MM.1S (cell line): ENCODE results near the gene CLIC5.

Experiments
- DNase-seq: peaks from one replicate; pipeline ENCODE4 v3.0.0-alpha.2; 2015
- H2AFZ ChIP-seq: fragments of 300-600 bp; sonication (generic); 2 replicates; pipeline ENCODE4 v1.6.0; 2016; ENCODE audit warnings: antibody characterized with exemption, low read length
- H3F3A ChIP-seq: fragments of 300-600 bp; sonication (generic); 2 replicates; pipeline ENCODE4 v1.6.1; 2016; ENCODE audit warnings: mild to moderate bottlenecking, antibody characterized with exemption, low read length, moderate library complexity, mixed read lengths; ENCODE audit not compliant: insufficient read depth
- H3K27ac ChIP-seq: fragments of 300-600 bp; sonication (generic); 2 replicates; pipeline ENCODE4 v1.5.1; 2016; ENCODE audit warnings: mild to moderate bottlenecking, low read length
- H3K27me3 ChIP-seq: fragments of 300-600 bp; sonication (generic); replicated peaks from 2 replicates; pipeline ENCODE4 v1.6.0; 2016; ENCODE audit warnings: low read length; ENCODE audit not compliant: insufficient read depth
- H3K36me3 ChIP-seq: fragments of 300-600 bp; sonication (generic); replicated peaks from 2 replicates; pipeline ENCODE4 v1.6.1; 2016; ENCODE audit warnings: mild to moderate bottlenecking, low read length, mixed read lengths; ENCODE audit not compliant: insufficient read depth
- H3K4me1 ChIP-seq: fragments of 300-600 bp; sonication (generic); 2 replicates; pipeline ENCODE4 v1.6.1; 2016; ENCODE audit warnings: low read length, mixed read lengths
- H3K4me2 ChIP-seq: fragments of 300-600 bp; sonication (generic); 2 replicates; pipeline ENCODE4 v1.6.0; 2016; ENCODE audit warnings: low read depth, low read length
- H3K4me3 ChIP-seq: fragments of 300-600 bp; sonication (generic); 2 replicates; pipeline ENCODE4 v1.5.1; 2016; ENCODE audit warnings: low read length, mixed read lengths
- H3K79me2 ChIP-seq: fragments of 300-600 bp; sonication (generic); 2 replicates; pipeline ENCODE4 v1.6.1; 2016; ENCODE audit warnings: mixed run types, low read length, mixed read lengths
- H3K9ac ChIP-seq: fragments of 300-600 bp; sonication (generic); 2 replicates; pipeline ENCODE4 v1.6.1; 2016; ENCODE audit warnings: low read length, mixed read lengths
- H3K9me2 ChIP-seq: fragments of 300-600 bp; sonication (generic); replicated peaks from 2 replicates; pipeline ENCODE4 v1.6.1; 2016; ENCODE audit warnings: mild to moderate bottlenecking, low read length, mixed read lengths; ENCODE audit not compliant: insufficient read depth
- H3K9me3 ChIP-seq: fragments of 300-600 bp; sonication (generic); replicated peaks from 2 replicates; pipeline ENCODE4 v1.6.1; 2016; ENCODE audit warnings: mild to moderate bottlenecking, low read length, mixed read lengths; ENCODE audit not compliant: insufficient read depth
- H4K20me1 ChIP-seq: fragments of 300-600 bp; sonication (generic); 2 replicates; pipeline ENCODE4 v1.6.1; 2016; ENCODE audit warnings: mild to moderate bottlenecking, low read length, moderate library complexity, mixed read lengths; ENCODE audit not compliant: insufficient read depth
- CTCF ChIP-seq: fragments of 300-600 bp; sonication (generic); IDR thresholded peaks from 2 replicates; pipeline ENCODE4 v1.5.1; 2016; ENCODE audit warnings: antibody characterized with exemption, low read length, mixed read lengths
- EZH2 ChIP-seq: fragments of 300-600 bp; sonication (generic); optimal IDR thresholded peaks from 2 replicates; pipeline ENCODE3; 2017; ENCODE audit warnings: low read depth, mild to moderate bottlenecking, antibody characterized with exemption, low read length, mixed read lengths
- EZH2phosphoT487 ChIP-seq: fragments of 300-600 bp; sonication (generic); IDR thresholded peaks from 2 replicates; pipeline ENCODE4 v1.6.1; 2018; ENCODE audit warnings: antibody characterized with exemption, low read length

The CLIC5 gene

GRCh38 chr6:46061497-46061896, 45.8 kb upstream of the CLIC5 start:
- Histone ChIP-seq H3K36me3 (no peaks in the 10 kb centered on the region), H4K20me1 (no peaks in the 10 kb centered on the region), H3K27ac (no peak overlapping the region), H3K9me2 (no peaks in the 10 kb centered on the region), H3K9ac (no peak overlapping the region), H3K27me3 (no peaks in the 10 kb centered on the region), H3F3A (no peaks in the 10 kb centered on the region), H3K4me3 (no peak overlapping the region), H3K9me3 (no peaks in the 10 kb centered on the region), H3K4me2 (no peak overlapping the region), H3K4me1 (no peaks in the 10 kb centered on the region), H2AFZ (no peak overlapping the region), H3K79me2 (no peaks in the 10 kb centered on the region)
- TF ChIP-seq CTCF (no peak), EZH2phosphoT487 (no peak), EZH2 (no peak)
- no peak for DNase-seq

DNA sequence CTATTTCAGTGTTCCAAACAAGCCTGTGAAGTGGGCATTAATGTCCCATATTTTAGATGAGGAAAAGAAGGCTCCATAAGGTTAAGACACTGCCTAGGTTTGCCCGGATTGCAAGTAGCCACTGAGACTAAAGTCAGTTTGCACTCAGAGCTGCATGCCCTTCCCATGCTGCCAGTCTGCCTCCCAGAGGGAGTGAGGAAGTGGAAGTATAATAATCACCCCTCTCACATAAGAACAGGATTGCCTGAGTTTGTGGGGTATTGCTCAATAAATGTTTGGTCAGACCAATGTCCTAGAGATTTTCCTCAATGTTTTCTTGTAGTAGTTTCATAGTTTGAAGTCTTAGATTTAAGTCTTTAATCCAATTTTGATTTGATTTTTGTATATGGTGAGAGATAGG, 43.9 kb upstream of the CLIC5 start:
- DNase-seq: no peak
- Histone ChIP-seq H3K4me3 (no peak overlapping the region), H3K9me3 (no peaks in the 10 kb centered on the region), H4K20me1 (no peaks in the 10 kb centered on the region), H3K36me3 (no peaks in the 10 kb centered on the region), H3K79me2 (no peaks in the 10 kb centered on the region), H3F3A (no peaks in the 10 kb centered on the region), H3K4me2 (no peak overlapping the region), H2AFZ (no peak overlapping the region), H3K4me1 (no peaks in the 10 kb centered on the region), H3K9ac (no peak overlapping the region), H3K27me3 (no peaks in the 10 kb centered on the region), H3K9me2 (no peaks in the 10 kb centered on the region), H3K27ac (no peak overlapping the region)
- no peak for TF ChIP-seq EZH2phosphoT487
- TF ChIP-seq EZH2: no peak
- no peak for TF ChIP-seq CTCF

DNA sequence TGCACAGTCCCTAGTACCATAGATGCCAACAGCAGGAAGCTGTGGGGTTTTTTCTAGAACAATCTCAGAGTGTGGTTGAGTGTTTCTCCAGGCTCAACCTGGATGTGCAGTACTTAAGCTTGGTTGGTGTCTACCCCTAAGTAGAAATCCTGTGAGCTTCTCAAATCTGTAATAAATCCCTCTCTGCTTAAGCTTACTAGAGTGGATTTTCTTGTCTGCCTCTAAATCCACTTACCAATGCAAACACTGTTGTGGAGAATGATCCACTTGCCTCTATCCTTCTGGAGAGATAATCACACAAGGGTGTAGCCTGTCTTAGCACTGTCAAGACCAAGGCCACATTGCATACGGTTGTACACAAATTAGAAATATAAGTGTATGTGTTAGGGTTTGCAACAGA, 43.3 kb upstream of the CLIC5 start:
- H3K79me2 ChIP-seq: no peaks in the 10 kb centered on the region
- no peak for DNase-seq
- no peaks in the 10 kb centered on the region for H3K27me3 ChIP-seq
- H3K4me2 ChIP-seq: no peak overlapping the region
- no peaks in the 10 kb centered on the region for H4K20me1 ChIP-seq
- H3K9me2 ChIP-seq: no peaks in the 10 kb centered on the region
- H3F3A ChIP-seq: no peaks in the 10 kb centered on the region
- no peak overlapping the region for H2AFZ ChIP-seq
- no peak overlapping the region for H3K27ac ChIP-seq
- H3K9ac ChIP-seq: no peak overlapping the region
- no peaks in the 10 kb centered on the region for H3K9me3 ChIP-seq
- no peak overlapping the region for H3K4me3 ChIP-seq
- TF ChIP-seq CTCF (no peak), EZH2 (no peak), EZH2phosphoT487 (no peak)
- no peaks in the 10 kb centered on the region for H3K36me3 ChIP-seq
- H3K4me1 ChIP-seq: no peaks in the 10 kb centered on the region

DNA sequence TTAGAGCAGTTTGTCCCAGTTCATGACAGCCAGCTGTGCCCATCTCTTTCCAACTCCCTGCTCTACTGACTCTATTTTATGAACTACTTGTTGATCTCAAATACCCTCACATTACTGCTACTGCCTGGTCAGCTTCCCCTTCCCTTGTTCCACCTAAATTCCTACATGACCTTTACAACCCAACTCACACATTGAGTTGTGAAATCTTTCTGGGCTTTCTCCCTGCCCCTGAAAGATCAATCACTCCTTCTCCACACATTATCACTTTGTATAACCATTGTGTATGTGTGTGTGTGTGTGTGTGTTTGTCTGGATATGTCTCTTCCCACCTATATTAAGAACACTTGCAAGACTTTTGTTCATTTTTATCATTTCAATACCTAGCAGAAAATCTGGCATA, 42.1 kb upstream of the CLIC5 start:
- H3K4me2 ChIP-seq: no peak overlapping the region

More for the DNA sequence above, 42.1 kb upstream of the CLIC5 start:
- no peaks in the 10 kb centered on the region for H3K79me2 ChIP-seq
- no peak overlapping the region for H3K4me3 ChIP-seq
- H3K36me3 ChIP-seq: no peaks in the 10 kb centered on the region
- no peak for DNase-seq
- no peaks in the 10 kb centered on the region for H3K27me3 ChIP-seq
- H3K9me2 ChIP-seq: no peaks in the 10 kb centered on the region
- no peak for TF ChIP-seq EZH2phosphoT487
- TF ChIP-seq CTCF: no peak
- TF ChIP-seq EZH2: no peak
- H3K9me3 ChIP-seq: no peaks in the 10 kb centered on the region
- H3K9ac ChIP-seq: no peak overlapping the region
- no peak overlapping the region for H2AFZ ChIP-seq
- H4K20me1 ChIP-seq: no peaks in the 10 kb centered on the region
- H3K4me1 ChIP-seq: no peaks in the 10 kb centered on the region
- no peak overlapping the region for H3K27ac ChIP-seq
- H3F3A ChIP-seq: no peaks in the 10 kb centered on the region
